Measurements from ENCODE around the gene TTLL1.
A peak's percentile ranks its signal among the peaks of the same experiment; 100 is the strongest.
"Not testable (repeated sequence)": the region's sequence is repeated elsewhere in the genome, so short reads cannot be mapped to it uniquely, and the experiment has no call there.

Gene TTLL1

GRCh38 chr22:43066844-43067385 is 22.3 kb downstream of the TTLL1 start:
- DNase-seq (ENCODE audit: low read depth), result peak; percentile 61

DNA sequence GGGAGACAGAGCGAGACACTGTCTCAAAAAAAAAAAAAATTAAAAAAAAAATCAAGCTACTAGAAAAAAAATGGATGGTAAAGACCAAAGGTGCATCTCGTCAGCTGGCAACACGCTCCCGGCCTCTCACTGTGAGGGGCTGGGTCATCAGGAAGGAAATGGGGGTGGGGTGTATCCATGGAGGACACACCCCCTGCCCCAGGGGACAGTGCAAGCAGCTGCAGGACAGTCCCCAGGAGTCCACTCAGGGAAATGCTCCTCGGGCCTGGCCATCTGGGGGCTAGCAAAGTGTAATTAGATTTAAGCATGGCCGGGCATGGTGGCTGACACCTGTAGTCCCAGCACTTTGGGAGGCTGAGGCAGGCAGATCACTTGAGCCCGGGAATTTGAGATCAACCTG is 23.1 kb downstream of the TTLL1 start:
- no peak for DNase-seq (ENCODE audit: low read depth)

DNA sequence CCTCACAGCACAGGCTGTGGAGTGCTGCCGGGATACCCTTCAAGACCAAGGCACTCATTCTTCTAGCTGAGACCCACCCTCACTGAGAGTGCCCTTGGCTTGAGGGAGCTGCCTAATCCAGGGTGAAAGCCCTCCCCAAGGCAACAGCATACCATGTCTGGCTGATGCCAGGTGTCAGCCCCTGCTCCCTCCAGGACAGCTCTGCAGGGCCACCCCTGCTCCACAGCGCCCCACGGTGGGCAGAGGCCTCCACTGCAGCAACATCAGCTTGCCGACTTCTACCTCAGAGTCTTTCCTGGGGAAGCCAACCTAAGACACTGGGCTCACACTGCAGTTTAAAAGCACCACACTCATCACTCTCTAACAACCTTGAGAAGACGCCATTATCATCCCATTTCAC is 29.0 kb downstream of the TTLL1 start:
- no peak for DNase-seq (ENCODE audit: low read depth)

GRCh38 chr22:43057641-43058040 is 31.6 kb downstream of the TTLL1 start:
- no peak for DNase-seq (ENCODE audit: low read depth)

GRCh38 chr22:43053176-43053575 is 36.0 kb downstream of the TTLL1 start:
- DNase-seq (ENCODE audit: low read depth), result no peak

DNA sequence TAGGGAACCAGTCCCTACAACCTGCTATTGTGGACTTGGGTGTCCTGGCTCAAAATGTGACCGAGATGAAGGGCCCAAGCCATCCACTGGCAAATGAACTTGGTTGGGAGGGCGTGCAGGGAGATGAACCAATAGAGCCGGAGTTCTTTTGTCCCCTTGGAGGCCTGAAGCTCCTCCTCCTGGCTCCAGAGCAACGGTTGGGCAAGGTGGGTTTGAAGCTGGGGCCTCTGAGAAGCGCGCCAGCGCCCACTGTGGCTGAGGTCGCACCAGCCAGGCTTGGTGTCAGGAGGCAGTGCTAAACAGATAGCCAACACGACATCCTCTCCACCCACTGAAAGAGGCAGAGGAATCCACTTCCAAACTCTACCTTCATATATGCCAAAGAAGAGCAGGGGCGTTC is 38.2 kb downstream of the TTLL1 start:
- no peak for DNase-seq (ENCODE audit: low read depth)

DNA sequence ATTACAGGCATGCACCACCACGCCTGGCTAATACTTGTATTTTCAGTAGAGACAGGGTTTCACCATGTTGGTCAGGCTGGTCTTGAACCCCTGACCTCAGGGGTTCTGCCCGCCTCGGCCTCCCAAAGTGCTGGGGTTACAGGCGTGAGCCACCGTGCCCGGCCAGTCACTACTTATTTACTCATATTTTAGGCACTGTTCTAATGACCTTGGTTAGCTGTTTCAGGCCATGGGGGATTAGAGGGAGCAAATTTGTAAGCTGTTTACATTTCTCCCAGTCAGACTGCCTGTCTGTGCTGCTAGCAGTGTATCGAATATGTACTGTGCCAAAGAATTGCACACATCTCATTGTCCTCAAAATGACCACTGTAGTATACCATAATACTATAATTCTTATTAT is 41.6 kb downstream of the TTLL1 start:
- no peak for DNase-seq (ENCODE audit: low read depth)

DNA sequence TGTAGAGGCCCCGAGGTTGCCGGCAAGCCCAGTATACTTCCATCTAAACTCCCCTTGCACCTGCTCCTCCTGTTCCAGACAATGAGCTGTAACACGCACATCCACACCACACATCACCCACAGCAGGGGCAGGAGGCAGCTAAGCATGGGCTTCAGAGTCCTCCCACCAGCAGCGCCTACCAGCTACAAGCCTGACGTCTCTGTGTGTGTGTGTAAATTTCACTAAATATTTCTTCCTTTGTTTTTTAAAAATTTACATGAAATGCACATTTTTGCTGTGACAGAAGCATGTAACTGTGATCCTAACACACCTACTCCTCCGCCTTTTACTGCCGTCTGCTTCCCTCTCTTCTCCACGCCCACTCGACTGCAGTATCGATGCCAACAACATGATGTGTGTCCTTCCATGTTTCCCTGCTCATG is 44.9 kb downstream of the TTLL1 start:
- DNase-seq (ENCODE audit: low read depth), result no peak

DNA sequence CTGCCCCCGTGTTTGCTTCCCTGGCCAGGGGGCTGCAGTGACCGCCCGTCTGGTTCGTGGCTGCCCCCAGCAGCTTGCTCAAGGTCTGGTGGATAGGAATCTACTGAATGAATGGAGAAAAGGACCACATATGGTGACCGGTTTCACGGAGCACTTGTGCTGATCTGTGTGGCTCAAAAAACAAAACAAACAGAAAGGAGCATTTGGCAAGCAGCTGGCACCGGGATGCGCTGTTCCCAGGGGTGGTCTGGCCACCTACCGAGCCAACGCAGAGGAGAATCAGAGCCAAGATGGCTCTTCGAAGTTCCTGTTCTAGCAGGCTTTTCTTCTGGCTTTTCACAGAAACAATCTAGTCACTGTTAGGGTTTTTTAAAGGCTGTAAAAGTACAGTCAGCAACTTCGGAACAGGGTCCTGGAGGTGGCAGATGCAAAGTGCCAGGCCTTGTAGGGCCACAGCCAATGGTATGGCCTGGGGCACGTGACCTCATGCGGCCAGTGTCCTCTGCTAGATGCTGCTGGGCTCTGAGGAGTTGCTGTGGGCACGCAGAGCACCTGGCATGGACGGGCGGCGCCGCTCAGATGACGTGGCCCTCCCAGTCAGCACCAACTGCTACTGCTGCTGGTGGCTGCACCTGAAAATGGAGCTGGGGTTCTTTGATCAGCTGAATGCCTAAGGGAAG is 47.0 kb downstream of the TTLL1 start:
- DNase-seq (ENCODE audit: low read depth), result no peak

DNA sequence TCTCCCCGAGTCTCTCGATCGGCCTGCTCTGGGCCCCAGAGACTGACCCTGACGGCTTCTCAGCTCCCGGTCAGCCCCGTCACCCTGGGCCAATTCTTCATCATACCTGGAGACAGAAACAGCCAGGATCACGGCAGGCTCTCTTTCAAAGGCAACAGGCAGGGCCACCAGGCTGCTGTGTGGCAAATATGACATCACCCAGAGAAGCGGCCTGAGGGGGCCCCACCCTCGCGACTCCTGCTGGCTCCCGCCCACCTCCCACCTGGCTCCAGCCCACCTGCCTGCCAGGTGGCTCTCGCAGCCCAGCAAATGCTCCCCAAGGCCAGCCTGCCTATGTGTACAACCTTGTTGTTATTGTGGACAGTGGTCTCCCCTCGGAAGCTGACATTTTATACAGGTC is 49.4 kb downstream of the TTLL1 start:
- no peak for DNase-seq (ENCODE audit: low read depth)

DNA sequence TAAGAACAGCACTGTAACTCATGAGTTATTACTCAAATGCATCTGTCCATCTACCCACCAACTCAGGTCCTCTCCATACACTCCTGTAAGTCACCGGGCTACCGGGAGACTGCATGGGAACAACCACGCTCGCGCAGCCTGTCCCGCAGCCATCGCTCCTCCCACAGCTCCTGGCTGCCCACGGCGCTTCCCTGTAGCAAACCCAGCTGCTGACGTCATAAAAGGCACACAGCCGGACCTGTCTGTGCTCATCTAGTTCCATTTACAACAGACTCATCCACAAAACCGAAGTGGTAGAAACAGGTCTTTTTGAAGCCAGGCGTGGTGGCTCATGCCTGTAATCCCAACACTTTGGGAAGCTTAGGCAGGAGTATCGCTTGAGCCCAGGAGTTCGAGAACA is 50.9 kb downstream of the TTLL1 start:
- DNase-seq (ENCODE audit: low read depth), result no peak

GRCh38 chr22:43036282-43036829 is 52.8 kb downstream of the TTLL1 start:
- peak; percentile 81 for DNase-seq (ENCODE audit: low read depth)

- no peak for DNase-seq (ENCODE audit: low read depth)
Measured at GRCh38 chr22:43035250-43035649, 53.9 kb downstream of the TTLL1 start.

- DNase-seq (ENCODE audit: low read depth), result no peak
Measured at GRCh38 chr22:43031617-43032016, 57.6 kb downstream of the TTLL1 start.

DNA sequence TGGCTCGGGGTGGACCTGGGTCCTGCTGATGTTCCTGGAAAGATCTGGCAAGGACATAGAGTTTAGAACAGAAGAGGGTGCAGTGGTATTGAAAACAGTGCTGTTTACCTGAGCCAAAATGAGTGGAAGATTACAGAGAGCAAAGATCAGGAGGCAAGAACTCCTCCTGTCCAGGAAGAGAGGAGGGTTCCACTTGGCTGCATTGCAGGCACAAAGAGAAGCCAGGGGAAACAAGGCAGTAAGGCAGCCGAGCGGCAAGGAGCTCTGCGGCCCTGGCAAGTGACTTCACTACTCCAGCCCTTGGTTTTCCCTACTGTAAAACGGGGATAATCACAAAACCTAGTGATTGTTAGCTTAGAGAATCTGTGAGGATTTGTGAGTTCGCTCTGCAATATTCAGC is 70.6 kb downstream of the TTLL1 start:
- DNase-seq (ENCODE audit: low read depth), result no peak

DNA sequence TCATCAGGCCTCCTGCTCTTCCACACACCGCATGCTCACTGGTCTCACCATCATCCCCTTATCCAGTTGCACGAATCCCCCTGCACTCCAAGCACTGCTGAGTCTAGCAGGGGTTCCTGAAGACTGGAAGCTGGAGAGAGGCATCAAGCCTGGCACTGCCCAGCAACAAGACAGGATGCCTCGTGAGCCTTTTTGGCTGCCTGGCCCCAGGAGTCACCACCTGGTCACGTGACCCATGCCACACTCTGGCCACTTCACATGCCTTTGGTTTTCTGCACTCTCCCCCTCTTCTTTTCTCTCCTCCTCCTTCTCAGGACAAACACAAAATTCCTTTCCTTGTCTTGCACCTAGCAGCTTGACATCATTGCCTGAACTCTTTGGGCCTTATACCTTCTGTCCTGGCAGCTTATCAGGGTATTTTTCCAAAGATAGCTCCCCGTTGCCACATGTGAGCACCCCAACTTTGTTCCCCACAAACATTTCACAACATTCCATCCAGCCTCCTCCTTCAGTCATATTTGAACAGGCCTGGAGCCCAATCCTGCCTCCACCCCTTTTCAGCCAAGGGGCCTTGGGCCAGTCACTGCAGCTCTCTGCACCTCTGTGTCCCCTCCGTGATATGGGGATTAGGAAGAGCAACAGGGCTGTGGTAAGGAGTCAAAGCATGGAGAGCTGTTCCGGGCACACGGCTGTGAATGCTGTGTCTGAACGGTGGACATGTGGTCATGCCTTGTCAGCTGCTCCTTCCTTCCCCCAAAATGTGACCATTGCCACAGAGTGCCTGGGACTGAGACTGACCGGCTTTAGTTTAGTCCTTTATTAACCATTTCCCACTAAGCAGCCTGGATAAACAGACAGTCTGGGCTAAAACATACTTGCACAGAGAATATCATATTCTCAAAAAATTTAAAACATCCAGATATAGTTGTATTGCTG is 71.4 kb downstream of the TTLL1 start:
- DNase-seq (ENCODE audit: low read depth), result no peak

GRCh38 chr22:43016150-43016549 is 73.0 kb downstream of the TTLL1 start:
- not testable (repeated sequence) for DNase-seq (ENCODE audit: low read depth)

DNA sequence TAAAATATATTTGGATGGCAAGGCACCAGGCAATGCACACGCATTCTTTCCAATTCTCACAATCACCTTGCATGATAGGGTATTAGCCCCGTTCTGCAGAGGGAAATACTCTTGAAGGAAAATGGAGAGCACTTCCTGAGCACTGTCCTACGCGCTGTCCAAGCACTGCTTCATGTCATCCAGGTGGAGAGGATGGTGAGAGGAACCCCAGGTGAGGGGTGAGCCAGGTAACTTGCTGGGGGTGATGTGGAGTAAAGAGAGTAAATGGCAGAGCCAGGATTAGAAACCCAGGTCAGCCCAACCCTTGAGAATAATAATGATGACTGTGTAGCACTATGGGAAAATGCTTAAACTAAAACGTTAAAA is 73.5 kb downstream of the TTLL1 start:
- no peak for DNase-seq (ENCODE audit: low read depth)

GRCh38 chr22:43014869-43015676 is 74.1 kb downstream of the TTLL1 start, which contains the start of gene PACSIN2:
PACSIN2 (minus strand) TSS chr22:43015149; CDS start chr22:42912080, 103,069 bp downstream.
- peak; percentile 97 for DNase-seq (ENCODE audit: low read depth)

DNA sequence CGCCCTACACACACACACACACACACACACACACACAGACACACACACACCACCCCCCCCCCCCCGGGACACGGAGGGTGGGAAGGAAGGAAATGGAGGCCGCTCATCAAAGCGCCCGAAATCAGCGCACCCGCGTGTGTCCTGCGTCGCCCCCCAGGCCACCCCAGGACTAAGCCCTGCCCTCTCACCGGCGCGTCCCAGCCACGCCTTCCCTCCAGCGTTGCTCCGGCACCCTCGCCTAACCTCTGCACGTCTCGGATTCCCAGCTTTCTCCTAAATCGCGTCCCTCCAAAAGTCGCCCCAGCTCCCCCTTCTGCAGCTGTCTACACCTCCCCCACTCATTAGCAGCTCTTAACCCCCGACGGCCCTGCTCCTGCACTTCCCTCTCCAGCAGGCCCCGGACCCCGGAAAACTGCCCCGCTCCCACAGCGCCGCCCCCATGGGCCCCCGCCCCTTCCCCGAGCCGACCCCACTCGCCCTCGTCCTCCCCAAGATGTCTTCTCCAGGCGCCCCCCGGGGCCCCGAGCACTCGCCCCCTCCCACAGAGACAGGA is 74.8 kb downstream of the TTLL1 start:
- no peak for DNase-seq (ENCODE audit: low read depth)
